Measurements from ENCODE around the gene GABARAP.

Gene GABARAP

DNA sequence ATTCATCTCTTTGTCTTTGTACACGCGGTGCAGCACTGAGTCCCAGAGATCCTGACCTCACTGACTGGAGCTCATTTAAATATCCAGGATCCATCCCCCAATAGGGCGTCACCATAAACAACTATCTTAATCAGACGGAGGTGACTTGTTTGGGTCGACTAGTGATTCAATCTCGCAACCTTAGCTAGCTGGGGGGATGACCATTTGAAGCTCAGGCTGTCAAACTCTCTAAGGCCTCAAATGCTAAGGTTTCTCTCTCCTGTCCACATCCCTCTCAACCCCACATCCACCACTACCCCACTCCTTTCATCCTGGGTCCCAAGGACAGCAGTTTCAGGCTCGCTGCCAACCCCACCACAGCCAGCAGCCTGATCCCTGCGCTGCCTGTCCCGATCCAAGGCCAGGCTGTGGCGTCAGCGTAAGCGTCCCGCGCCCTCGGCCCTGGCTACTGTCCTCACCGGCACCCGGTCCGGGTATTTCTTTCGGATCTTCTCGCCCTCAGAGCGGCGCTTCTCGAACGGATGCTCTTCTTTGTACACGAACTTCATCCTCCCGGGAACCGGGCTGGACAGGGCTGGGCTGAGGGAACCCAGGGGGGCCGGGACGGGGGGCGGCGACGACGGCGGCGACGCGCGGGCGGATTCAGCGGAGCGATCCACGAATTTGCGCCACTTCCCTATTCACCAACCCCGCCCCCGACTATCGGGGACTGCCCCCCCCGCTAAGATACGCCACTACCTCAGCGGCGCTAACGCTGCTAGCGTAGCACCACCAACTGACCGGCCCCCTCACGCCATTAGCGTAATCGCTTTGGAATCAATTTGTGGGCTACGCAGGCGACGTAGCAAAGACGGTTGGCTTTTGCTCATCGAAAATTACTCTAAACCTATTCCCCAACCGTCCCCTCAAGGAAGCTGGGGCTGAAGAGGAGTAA lies at the start of gene GABARAP:
TSS of gene GABARAP (minus strand) at position 667 of the 934 bp plus-strand sequence. CDS start at position 548, 119 bp downstream.
- peak; percentile 99 for DNase-seq

DNA sequence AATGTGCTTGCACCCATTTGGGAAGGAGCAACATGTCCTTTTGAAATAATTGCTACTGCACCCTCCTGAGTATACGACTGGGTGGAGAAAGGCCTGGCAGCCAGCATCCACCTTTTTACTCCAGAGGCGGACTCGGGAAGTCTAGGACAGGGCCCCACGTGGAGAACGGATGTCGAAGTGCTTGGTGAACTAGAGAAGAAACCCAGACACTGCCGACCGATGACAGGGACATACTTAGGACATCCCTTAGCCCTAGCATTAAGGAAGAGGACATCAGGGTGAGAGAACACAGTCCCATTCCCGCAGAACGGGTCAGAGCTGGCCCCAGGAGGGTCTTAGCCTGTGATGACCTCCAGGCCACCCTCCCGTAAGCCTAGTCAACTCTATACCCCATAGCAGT lies 48.4 kb upstream of the GABARAP start:
- no peak for DNase-seq

DNA sequence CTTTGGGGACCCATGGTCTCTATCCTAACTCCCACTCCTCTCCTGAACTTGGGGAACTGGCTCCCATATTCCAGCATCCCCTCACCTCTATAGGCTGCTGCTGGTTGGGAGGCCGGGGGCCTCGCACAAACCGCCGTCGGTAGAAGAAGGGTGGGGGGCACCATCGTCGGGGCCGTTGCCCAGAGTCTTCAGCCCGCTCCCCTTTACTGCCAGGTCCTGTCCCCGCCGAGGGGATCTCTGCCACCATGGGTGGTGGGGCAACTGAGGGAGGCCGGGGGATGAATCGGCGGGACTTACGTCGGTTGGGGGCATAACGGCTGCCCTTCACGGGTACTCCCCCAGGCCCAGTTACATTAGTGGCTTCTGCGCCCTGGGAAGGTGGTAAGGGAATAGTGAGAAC lies 47.9 kb upstream of the GABARAP start:
- no peak for DNase-seq

DNA sequence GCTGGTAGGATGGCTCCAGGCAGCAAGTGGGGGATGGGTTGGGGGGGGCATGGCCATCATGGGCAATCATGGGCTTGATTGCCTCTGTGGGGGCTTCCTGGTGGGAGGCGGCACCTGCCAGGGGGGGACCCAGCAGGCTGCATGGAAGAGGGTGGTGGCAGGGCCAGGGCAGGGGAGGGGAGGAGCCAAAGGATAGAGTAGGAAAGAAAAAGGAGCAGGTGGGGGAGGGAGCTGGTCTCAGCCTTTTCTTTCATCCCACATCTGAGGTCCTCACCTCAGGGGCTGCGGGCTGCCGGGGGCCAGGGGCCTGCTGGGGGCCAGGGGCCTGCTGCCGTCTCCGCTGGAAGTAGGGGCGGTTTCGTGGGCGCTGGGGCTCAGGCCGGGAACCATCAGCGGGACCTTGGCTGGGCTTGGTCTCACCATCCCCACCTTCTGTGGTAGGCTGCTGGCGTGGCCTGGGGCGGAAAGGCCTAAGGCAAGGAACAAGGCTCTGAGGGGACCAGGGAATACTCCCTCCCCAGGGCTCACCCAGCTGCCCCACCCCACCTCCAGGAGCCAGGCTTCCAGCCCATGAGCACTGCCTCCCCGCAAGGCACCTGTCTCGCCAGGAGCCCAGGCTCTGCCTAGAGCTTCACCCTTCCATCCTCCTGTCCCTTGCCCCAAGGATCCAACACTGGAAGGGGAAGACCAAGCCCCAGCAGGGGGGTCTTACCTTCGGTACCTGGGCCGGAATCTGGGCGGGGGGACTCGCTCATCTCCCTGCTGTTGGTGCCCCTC lies 47.2 kb upstream of the GABARAP start:
- DNase-seq = no peak

DNA sequence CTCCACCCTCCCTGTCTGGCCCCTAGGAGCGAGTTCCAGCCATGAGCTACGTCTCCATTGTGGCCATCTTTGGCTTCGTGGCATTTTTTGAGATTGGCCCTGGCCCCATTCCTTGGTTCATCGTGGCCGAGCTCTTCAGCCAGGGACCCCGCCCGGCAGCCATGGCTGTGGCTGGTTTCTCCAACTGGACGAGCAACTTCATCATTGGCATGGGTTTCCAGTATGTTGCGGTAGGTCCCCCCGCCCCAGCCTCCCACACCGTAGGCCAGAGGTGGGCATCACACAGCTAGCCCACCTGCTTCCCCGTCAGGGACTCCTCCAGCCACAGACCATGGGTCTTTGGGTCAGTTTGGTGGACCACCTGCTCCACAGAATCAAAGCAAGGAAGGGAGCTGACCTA lies 43.4 kb upstream of the GABARAP start:
- no peak for DNase-seq

DNA sequence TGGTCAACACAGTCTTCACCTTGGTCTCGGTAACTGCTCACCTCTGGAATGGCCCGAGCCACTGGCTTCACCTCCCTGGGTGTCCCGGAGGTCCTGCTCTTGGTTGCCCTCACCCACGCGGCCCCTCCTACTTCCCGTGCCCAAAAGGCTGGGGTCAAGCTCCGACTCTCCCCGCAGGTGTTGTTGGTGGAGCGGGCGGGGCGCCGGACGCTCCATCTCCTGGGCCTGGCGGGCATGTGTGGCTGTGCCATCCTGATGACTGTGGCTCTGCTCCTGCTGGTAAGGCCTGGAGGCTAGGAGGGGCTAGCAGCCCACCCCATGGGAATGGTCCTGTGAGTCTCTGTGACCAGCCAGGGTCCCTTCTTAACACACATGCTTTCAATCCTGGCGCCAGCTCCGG lies 42.7 kb upstream of the GABARAP start:
- no peak for DNase-seq

DNA sequence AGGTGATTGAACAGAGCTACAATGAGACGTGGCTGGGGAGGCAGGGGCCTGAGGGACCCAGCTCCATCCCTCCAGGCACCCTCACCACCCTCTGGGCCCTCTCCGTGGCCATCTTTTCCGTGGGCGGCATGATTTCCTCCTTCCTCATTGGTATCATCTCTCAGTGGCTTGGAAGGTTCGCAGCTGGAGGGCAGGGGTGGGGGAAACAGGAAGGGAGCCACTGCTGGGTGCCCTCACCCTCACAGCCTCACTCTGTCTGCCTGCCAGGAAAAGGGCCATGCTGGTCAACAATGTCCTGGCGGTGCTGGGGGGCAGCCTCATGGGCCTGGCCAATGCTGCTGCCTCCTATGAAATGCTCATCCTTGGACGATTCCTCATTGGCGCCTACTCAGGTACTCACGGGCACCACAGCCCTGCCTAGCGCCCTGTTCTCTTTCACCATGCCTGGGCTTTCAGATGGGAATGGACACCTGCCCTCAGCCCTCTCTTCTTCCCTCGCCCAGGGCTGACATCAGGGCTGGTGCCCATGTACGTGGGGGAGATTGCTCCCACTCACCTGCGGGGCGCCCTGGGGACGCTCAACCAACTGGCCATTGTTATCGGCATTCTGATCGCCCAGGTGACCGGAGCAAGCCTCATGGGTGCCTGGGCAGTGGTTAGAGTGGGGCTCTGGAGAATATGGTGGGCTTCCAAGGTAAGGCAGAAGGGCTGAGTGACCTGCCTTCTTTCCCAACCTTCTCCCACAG lies 41.4 kb upstream of the GABARAP start:
- no peak for DNase-seq

DNA sequence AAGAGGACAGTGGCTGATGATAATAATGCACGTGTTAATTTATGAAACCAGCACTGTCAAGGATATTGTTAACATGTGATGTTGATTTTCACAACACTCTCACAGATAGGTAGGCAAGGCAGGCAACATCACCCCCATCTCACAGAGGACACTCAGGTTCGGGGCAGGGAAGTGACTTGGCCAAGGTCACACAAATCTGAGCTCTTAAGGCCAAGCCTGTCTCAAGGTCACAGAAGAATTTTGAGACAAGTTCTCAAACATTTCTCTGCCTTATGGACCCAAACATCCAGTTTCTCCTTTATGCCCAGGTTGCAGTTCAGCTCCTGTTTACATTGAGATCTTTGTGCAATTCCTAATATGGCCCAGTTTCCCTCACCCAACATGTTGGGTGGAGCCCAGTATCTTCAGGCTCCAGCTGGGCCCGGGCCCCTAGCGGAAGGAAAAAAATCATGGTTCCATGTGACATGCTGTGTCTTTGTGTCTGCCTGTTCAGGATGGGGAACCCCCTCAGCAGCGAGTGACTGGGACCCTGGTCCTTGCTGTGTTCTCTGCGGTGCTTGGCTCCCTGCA lies 40.6 kb upstream of the GABARAP start:
- peak; percentile 3 for DNase-seq

DNA sequence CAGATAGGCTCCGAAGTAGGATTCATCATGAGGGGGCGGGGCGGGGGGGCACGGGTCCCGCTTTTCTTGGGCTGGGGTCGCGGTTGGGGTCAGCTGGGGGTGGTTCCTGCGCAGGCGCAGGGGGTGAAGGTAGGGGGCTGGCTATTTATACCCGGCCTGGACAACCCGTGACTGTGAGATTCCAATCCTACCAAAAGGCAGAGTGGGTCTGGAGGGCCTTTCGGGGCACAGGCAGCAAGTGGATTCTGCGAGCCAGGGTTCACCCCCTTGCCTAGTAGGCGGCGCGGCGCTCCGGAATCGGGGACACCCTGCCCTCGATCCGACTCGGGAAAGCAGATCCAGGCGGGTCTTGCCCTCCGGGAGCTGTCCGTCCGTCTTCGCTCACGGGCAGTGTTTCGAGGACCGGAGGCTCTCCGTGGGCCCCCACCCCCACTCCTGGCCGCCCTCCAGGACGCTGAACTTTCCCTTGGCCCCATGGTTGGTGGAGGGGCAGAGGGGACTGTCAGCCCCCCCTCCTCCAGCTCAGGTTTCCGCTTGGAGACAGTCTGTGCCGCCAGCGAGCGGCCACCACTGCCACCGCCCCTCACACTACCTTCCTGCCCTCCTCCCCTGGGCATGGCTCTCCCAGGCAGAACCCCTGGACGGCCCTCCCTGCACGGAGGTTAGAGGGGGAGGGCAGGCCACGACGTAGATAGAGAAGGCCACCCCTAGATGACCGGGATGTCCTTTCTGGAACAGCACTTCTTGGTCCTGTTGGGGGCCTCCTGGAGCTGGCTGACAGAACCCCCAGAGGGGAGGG lies 39.9 kb upstream of the GABARAP start:
- DNase-seq = no peak

DNA sequence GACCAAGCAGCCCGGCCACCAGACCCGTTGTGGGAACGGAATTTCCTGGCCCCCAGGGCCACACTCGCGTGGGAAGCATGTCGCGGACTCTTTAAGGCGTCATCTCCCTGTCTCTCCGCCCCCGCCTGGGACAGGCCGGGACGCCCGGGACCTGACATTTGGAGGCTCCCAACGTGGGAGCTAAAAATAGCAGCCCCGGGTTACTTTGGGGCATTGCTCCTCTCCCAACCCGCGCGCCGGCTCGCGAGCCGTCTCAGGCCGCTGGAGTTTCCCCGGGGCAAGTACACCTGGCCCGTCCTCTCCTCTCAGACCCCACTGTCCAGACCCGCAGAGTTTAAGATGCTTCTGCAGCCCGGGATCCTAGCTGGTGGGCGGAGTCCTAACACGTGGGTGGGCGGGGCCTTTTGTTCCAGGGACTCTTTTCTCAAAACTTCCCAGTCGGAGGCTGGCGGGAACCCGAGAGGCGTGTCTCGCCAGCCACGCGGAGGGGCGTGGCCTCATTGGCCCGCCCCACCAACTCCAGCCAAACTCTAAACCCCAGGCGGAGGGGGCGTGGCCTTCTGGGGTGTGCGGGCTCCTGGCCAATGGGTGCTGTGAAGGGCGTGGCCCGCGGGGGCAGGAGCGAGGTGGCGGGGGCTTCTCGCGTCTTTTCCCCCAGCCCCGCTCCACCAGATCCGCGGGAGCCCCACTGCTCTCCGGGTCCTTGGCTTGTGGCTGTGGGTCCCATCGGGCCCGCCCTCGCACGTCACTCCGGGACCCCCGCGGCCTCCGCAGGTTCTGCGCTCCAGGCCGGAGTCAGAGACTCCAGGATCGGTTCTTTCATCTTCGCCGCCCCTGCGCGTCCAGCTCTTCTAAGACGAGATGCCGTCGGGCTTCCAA lies 39.1 kb upstream of the GABARAP start, which contains the start of gene SLC2A4:
TSS of gene SLC2A4 (plus strand) at position 645 of the 879 bp plus-strand sequence. CDS start at position 862, 217 bp downstream.
- DNase-seq = peak; percentile 97

DNA sequence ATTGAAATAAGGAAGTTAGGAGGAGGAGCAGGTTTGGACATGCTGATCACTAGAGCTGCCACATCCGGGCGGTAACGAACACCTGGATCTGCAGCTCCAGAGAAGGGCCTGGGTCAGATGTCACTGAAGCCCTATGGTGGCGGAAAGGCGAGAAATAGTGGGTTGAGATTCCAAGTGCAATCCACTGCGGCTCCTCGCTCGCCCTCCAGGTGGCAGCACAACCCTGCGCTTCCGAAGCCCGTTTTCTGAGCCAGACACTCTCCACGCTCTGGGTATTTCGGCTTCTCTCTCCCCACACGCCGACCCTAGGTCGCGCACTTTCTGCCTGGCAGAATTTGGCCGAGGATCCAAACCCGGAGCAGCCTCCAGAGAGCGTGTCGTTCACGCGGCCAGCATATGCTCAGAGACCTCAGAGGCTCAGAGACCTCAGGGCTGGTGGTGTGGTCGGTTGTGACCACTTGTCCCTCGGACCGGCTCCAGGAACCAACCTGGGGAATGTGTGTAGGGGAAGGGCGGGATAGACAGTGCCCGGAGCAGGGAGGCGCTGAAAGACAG lies 38.3 kb upstream of the GABARAP start:
- peak; percentile 96 for DNase-seq

DNA sequence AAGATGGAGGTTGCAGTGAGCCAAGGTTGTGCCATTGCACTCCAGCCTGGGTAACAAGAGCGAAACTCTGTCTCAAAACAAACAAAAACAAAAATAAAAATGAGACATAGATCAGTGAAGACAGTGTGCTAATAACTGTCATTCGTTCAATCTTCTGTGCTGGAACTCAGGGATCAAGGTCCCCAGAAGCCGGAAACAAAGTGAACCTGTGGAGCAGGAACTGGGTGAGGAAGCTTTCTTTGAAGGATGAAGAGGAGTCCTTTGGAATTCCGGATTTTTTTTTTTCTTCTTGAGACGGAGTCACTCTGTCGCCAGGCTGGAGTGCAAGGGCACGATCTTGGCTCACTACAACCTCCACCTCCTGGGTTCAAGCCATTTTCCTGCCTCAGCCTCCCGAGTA lies 37.2 kb upstream of the GABARAP start:
- no peak for DNase-seq

DNA sequence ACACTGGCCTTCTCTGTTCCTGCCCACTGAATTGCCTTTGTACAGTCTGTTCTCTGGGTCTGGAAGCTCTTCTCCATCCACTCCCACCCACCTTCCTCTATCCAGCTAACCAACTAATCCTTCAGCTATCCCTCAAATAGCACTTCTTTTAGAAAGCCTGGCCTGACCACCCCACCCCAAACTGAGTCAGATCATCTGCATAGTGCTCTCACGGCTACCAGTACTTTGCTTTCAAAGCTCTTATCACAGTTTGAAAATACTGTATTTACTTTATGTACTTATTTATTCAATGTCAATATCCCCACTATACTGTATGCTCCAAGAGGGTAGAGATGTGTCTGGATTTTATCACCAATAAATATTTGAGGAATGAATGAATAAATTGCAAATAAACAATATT lies 24.5 kb upstream of the GABARAP start:
- DNase-seq = no peak

DNA sequence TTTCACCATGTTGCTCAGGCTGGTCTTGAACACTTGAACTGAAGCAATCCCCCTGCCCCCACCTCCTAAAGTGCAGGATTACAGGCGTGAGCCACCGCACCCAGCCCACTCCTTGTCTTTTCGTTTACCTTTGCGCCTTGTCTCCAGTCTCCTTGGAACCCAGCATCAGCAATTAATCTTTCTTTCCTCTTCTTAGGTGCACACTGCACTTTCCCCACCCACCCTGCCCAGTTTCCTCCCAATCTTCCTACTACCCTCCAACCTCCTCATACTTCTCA lies 21.5 kb upstream of the GABARAP start:
- no peak for DNase-seq

DNA sequence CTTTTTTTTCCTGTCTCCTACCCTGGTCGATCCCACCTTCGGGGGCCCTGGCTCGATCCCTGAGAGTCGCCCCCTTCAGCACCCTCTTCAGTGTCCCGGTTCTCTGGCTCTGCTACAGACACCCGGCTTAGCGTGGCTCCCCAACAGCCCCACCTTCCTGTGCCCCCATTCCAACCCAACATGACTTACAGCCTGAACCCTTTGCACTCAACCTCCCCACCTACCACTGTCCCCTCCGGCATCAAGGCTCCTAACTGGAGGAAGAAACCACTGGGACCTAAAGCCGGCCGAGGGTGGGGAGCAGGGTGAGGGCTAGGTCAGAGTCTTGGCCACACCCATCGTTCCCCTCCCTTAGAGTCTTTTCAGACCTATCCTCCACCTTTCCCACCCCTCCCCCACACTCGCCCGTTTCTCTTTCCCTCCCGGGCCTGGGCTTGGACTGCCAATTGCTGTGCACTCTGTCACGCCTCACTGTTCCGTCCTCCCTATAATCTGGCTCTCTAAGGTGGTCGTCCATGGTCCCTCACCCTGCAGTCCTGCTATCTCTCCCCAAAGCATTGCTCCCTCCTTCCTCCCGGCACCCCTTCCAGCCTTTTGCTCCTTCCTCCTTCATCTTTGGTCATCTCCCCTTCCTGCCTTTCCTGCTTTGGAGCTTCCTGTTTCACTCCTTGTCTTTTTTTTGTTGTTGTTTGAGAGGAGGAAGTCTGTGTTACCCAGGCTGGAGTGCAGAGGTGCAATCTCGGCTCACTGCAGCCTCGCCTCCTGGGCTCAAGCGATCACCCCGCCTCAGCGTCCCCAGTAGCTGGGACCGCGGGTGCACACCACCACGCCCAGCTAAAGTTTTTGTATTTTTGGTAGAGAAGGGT lies 20.9 kb upstream of the GABARAP start:
- DNase-seq = peak; percentile 29

DNA sequence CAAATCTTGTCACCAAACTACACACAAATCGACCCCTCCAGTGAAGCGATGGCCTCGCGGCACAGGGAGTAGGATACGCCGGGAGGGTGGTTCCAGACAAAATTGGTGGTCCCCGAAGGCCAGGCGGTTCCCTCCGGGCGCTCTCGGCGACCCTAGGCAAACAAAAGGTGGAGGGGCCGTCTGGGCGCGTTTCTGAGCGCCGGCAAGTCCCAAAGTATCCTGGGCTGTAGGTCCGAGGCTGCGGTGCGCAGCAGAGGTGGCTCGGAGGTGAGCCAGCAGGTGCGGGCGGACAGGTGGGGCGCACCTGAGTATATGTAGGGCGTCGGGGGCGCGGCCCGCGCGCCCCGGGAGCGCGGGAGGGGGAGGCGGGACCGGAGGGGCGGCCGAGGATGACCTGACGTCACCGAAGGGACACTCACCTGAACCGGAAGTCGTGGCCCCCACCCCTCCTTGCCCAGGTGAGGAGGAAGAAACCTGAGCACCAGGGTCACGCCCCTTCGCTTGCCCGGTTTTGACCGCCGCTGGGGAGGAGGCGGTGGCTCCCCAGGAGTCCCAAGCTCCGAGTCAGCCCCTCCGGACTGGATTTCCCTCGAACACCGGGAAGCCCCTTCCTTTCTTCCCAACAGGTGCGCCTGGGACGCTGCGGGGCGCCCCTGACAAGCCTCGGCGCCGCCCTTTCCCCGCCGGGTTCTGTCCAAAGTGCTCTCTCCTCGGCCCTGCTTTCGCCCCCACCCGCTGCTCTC lies 20.1 kb upstream of the GABARAP start, which contains the start of gene CLDN7:
TSS of gene CLDN7 (minus strand) at position 287 of the 743 bp plus-strand sequence. CDS start 435 bp downstream, outside the sequence.
- DNase-seq = no peak

DNA sequence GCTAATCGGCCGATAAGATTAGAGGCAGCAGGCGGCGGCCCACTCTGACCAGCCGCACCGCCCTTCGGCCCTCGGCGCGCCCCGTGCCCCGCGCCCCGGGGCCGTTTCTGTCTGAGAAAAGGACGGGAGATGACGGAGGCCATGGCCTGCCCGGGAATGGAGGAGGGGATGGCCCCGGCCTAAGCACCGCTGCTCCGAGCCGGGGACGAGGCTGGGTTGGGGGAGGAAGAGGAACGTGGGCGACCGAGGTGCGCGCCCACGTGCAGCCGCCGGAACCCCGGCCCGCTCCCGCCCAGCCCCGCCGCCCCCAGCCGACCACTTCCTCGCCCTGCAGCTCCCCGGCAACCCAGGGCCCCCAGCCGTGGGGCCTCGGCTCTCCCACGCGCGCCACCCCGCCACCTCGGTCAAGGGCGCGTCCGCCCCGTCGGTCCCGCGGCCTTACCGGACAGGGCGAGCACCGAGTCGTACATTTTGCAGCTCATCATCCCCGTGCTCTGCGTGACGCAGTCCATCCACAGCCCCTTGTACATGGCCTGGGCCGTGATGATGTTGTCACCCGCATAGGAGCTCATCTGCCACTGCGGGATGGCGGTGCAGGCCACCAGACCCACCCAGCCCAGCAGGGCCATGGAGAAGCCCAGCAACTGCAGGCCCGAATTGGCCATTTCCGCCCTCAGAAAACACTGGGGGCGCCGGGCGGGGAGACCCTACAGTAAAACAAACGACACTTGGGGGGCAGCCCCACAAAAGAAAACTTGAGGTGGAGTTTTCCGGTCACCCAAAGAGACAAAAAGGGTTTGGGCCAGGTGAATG lies 19.3 kb upstream of the GABARAP start:
- peak; percentile 29 for DNase-seq
